Uterus (tissue), 2 donors: Measurements from ENCODE around the gene PICALM.

Source experiments
- CTCF ChIP-seq, 4 experiments: fragments of 200-600 bp in 2 of 4; fragments of 450-650 bp in 2 of 4; sonication (generic) in 2 of 4; IDR thresholded peaks; one replicate each; pipeline ENCODE4 v1.5.1; 2016 to 2019; ENCODE audit warnings: antibody characterized with exemption in 4 of 4, mild to moderate bottlenecking in 2 of 4, moderate library complexity in 1 of 4
- POLR2A ChIP-seq, 2 donors: fragments of 450-650 bp; IDR thresholded peaks; one replicate each; pipeline ENCODE4 v1.6.1; 2016; ENCODE audit warnings: antibody characterized with exemption in 2 of 2, mild to moderate bottlenecking in 1 of 2, moderate library complexity in 1 of 2

- no peak for TF ChIP-seq CTCF (IDR thresholded peaks at IDR 0.05)
- no peak for TF ChIP-seq POLR2A (IDR thresholded peaks at IDR 0.05)
Observed at GRCh38 chr11:86087256-86087655, 18.4 kb upstream of the PICALM start.
